Right lobe of liver (tissue), 4 donors: ENCODE data around the gene DOLK.

Experiments used
- POLR2A ChIP-seq: fragments of 450-650 bp; IDR thresholded peaks from one replicate; pipeline ENCODE4 v1.6.1; 2017; ENCODE audit warnings: antibody characterized with exemption, mild to moderate bottlenecking
- TF ChIP-seq, protein P1 (sequence below), 4 donors: fragments of 200-600 bp in 3 of 4; fragments of 450-650 bp in 1 of 4; IDR thresholded peaks; one replicate each; pipeline versions ENCODE4 v1.5.1 to v1.8.0; 2016 to 2022; ENCODE audit warnings: antibody characterized with exemption in 4 of 4, mild to moderate bottlenecking in 2 of 4
- donor health status: DM: no; HTN: no; CAD: no.
- donor health status: DM: no; HTN: no; CAD: no.
- donor health status: DM: no; HTN: yes; CAD: no.

GRCh38 chr9:128903079-128903461 is 44.3 kb downstream of the DOLK start:
- TF ChIP-seq, protein P1, sequence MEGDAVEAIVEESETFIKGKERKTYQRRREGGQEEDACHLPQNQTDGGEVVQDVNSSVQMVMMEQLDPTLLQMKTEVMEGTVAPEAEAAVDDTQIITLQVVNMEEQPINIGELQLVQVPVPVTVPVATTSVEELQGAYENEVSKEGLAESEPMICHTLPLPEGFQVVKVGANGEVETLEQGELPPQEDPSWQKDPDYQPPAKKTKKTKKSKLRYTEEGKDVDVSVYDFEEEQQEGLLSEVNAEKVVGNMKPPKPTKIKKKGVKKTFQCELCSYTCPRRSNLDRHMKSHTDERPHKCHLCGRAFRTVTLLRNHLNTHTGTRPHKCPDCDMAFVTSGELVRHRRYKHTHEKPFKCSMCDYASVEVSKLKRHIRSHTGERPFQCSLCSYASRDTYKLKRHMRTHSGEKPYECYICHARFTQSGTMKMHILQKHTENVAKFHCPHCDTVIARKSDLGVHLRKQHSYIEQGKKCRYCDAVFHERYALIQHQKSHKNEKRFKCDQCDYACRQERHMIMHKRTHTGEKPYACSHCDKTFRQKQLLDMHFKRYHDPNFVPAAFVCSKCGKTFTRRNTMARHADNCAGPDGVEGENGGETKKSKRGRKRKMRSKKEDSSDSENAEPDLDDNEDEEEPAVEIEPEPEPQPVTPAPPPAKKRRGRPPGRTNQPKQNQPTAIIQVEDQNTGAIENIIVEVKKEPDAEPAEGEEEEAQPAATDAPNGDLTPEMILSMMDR (IDR thresholded peaks at IDR 0.05), result no peak
- TF ChIP-seq POLR2A, result no peak
